Measurements from ENCODE around the gene MRAS. TPM values are rescaled to one million over a fixed set of nuclear protein-coding genes. Genes with fewer than 3 reads are reported as not detected.
A peak's percentile ranks its signal among the peaks of the same experiment; 100 is the strongest.

The MRAS gene
- total and polyA plus RNA-seq, 2 of the 13 experiments (the other 11 are each of a cell fraction or from before 2014, with no cell fraction given), result 8.8 to 36.2 TPM

DNA sequence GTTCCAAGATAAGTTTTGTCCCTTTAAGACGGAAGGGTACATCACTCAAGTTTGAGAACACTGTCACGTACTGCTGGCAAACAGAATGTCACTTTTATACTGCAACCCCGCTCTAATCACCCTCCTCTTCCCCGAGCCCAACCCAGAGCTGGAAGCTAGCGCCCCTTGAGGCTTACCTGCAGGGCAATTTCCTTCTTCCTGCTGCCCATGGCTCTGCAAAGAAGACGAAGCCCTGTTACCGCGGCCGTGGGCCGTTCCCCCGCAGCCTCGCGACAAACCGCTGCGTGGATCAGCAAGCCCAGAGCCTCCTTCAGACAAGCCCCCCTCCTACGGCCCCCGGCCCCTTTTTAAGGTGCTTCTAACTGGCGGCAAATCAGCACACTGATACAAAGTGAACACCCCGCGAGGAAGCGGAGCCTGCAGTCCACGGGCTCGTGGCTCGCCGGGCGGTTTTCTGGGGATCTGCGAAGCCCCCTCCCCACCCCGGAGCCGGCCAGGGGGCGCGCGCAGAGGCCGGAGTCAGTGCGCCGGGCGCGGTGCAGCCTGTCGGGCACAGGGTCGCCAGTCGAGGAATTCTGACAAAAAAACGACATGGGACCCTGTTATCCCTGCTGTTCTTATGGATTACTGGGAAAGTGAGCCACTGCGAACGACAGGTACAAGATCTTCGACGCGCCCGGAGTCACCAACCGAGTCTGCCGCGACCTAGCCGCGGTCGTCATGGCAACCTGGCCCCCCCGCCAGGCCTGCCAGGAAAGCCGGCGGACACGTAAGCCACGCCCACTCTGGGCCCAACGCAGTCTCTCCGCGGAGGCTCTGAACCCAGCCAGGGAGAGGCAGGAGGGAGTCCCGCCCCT is 19.0 kb upstream of the MRAS start, which contains the start of gene NME9 (continued):
- TF ChIP-seq GMEB1 (CRISPR knock-in tag; IDR thresholded peaks at IDR 0.05; ENCODE audit: borderline replicate concordance) (peak; percentile 24; the same call in 1 of the 2 replicates), PLRG1 (conservative IDR thresholded peaks at IDR 0.05) (no peak), ZNF136 (CRISPR knock-in tag; IDR thresholded peaks at IDR 0.05; ENCODE audit: low read depth) (no peak), ETV5 (CRISPR knock-in tag; IDR thresholded peaks at IDR 0.05; ENCODE audit: borderline replicate concordance) (no peak), ZBTB8A (CRISPR knock-in tag; IDR thresholded peaks at IDR 0.05; ENCODE audit: borderline replicate concordance, low read depth) (no peak), HNF4A (CRISPR knock-in tag; IDR thresholded peaks at IDR 0.05) (no peak), ZNF510 (CRISPR knock-in tag; IDR thresholded peaks at IDR 0.05; ENCODE audit: low read depth) (0 out of 2 replicates have a peak, but pooled peaks have one; percentile 48), ZNF230 (CRISPR knock-in tag; IDR thresholded peaks at IDR 0.05) (no peak; the same call in 1 of the 2 replicates), ZC3H4 (CRISPR knock-in tag; IDR thresholded peaks at IDR 0.05; ENCODE audit: borderline replicate concordance) (no peak), ZBTB2 (CRISPR knock-in tag; IDR thresholded peaks at IDR 0.05; ENCODE audit: low read depth) (no peak), THAP7 (CRISPR knock-in tag; IDR thresholded peaks at IDR 0.05) (no peak), HIC2 (CRISPR knock-in tag; IDR thresholded peaks at IDR 0.05; ENCODE audit: low read depth) (no peak), ZNF101 (CRISPR knock-in tag; IDR thresholded peaks at IDR 0.05; ENCODE audit: borderline replicate concordance, low read depth) (no peak), SCMH1 (CRISPR knock-in tag; IDR thresholded peaks at IDR 0.05; ENCODE audit: borderline replicate concordance) (no peak), ZNF619 (CRISPR knock-in tag; IDR thresholded peaks at IDR 0.05) (no peak)
- TF ChIP-seq, protein P1, sequence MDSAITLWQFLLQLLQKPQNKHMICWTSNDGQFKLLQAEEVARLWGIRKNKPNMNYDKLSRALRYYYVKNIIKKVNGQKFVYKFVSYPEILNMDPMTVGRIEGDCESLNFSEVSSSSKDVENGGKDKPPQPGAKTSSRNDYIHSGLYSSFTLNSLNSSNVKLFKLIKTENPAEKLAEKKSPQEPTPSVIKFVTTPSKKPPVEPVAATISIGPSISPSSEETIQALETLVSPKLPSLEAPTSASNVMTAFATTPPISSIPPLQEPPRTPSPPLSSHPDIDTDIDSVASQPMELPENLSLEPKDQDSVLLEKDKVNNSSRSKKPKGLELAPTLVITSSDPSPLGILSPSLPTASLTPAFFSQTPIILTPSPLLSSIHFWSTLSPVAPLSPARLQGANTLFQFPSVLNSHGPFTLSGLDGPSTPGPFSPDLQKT (CRISPR knock-in tag; IDR thresholded peaks at IDR 0.05; ENCODE audit: borderline replicate concordance), result no peak
- TF ChIP-seq, protein P2, sequence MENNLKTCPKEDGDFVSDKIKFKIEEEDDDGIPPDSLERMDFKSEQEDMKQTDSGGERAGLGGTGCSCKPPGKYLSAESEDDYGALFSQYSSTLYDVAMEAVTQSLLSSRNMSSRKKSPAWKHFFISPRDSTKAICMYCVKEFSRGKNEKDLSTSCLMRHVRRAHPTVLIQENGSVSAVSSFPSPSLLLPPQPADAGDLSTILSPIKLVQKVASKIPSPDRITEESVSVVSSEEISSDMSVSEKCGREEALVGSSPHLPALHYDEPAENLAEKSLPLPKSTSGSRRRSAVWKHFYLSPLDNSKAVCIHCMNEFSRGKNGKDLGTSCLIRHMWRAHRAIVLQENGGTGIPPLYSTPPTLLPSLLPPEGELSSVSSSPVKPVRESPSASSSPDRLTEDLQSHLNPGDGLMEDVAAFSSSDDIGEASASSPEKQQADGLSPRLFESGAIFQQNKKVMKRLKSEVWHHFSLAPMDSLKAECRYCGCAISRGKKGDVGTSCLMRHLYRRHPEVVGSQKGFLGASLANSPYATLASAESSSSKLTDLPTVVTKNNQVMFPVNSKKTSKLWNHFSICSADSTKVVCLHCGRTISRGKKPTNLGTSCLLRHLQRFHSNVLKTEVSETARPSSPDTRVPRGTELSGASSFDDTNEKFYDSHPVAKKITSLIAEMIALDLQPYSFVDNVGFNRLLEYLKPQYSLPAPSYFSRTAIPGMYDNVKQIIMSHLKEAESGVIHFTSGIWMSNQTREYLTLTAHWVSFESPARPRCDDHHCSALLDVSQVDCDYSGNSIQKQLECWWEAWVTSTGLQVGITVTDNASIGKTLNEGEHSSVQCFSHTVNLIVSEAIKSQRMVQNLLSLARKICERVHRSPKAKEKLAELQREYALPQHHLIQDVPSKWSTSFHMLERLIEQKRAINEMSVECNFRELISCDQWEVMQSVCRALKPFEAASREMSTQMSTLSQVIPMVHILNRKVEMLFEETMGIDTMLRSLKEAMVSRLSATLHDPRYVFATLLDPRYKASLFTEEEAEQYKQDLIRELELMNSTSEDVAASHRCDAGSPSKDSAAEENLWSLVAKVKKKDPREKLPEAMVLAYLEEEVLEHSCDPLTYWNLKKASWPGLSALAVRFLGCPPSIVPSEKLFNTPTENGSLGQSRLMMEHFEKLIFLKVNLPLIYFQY (CRISPR knock-in tag; IDR thresholded peaks at IDR 0.05; ENCODE audit: borderline replicate concordance), result 0 out of 2 replicates have a peak, but pooled peaks have one; percentile 11
